GM18526 (cell line): Measurements from ENCODE around the gene ERBB2.
A peak's percentile ranks its signal among the peaks of the same experiment; 100 is the strongest.

Experiments used
- POLR2A ChIP-seq: IDR thresholded peaks from 3 replicates; pipeline ENCODE4 v1.6.1; 2011; ENCODE audit not compliant: insufficient read length; ENCODE audit errors: extremely low read depth

Gene ERBB2

GRCh38 chr17:39716879-39717536 is 17.1 kb downstream of the ERBB2 start:
- no peak for TF ChIP-seq POLR2A

GRCh38 chr17:39717660-39718059 is 17.8 kb downstream of the ERBB2 start:
- no peak for TF ChIP-seq POLR2A

GRCh38 chr17:39719563-39720355 is 19.9 kb downstream of the ERBB2 start:
- TF ChIP-seq POLR2A: no peak

DNA sequence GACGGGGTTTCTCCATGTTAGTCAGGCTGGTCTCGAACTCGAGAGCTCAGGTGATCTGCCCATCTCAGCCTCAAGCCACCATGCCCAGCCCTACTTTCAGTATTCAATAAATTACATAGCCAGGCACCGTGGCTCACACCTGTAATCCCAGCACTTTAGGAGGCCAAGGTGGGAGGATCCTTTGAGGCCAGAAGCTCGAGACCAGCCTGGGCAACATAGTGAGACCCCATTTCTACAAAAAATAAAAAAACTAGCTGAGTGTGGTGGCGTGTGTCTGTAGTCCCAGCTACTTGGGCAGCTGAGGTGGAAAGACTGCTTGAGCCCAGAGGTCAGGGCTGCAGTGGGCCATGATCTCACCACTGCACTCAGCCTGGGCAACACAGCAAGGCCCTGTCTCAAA is 22.2 kb downstream of the ERBB2 start:
- no peak for TF ChIP-seq POLR2A

GRCh38 chr17:39722965-39723848 is 23.3 kb downstream of the ERBB2 start:
- TF ChIP-seq POLR2A: no peak

- TF ChIP-seq POLR2A: no peak
These were observed 24.9 kb downstream of the ERBB2 start for GRCh38 chr17:39724731-39725130.

GRCh38 chr17:39726617-39727016 is 26.8 kb downstream of the ERBB2 start:
- no peak for TF ChIP-seq POLR2A

GRCh38 chr17:39727556-39727955 is 27.7 kb downstream of the ERBB2 start:
- no peak for TF ChIP-seq POLR2A

DNA sequence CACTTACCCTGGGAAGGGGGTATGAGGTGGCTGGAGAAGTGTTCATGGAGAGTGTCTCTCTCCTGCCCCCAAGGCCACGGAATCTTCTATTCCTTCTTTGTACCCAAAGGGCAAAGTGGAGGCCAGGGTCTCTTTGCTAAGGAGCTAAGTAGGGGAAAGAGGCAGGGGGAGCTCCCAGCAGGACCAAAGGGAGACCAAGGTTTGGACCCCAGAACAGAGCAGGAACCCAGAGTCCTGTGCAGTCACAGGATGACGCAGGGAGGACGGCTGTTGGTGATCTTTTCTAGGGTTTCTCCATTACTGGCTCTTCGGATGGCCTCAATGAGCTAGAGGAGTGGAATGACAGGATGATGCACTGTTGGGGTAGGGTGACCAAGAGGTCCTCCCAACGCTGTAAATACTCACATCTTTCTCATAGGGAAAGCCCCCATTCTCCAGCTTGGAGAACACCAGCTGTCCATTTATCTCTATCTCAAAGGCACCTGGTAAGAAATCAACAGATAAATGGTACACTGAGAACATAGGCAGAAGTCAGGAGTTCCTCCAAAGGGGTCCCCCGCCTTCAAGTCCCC is 29.5 kb downstream of the ERBB2 start:
- no peak for TF ChIP-seq POLR2A

DNA sequence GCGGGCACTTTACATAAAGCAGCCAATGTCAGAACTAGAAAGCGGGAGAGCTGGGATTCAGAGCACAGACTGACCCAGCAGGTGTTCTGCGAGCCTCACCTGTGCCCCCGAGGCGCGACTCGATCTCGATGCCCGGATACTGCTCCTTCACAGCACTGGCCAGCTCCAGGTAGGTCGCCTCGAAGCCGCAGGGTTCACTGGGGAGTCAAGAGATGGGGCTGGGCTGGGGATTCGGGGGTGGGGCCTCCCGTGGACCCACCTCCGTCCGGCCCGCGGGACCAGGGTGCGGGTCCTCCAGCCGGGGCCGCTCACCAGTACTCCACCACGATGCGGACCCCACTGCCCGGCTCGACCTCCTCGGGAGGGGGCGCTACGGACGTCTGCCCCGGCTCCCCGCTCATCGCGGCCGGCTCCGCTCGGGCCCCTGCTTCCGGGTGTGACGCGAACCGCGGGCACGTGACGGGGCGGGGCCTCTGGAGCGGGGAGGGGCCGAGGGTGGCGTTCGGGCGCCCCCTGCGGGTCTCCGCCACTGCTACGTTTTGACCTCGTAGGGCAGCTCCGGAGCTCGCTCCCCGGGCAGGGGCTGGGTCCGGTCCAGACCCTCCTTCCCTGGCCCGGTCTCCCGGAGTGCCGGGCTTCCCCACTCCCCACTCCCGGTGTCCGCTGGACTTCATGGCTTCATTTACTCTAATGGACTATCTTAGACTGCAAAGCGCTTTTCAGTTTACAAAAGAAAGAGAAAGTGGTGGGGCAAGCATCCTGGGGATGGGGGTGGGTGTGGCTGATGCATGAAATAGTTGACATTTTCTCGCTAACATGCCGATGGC is 30.4 kb downstream of the ERBB2 start, which contains the start of gene MIEN1:
Gene MIEN1, minus strand, starts transcription at position 438 of the 827 bp plus-strand sequence. Its CDS starts 37 bp downstream, at position 401.
- TF ChIP-seq POLR2A: peak; percentile 83

- TF ChIP-seq POLR2A: no peak
These were observed 32.7 kb downstream of the ERBB2 start for GRCh38 chr17:39732586-39732985.

GRCh38 chr17:39735882-39736281 is 36.0 kb downstream of the ERBB2 start:
- TF ChIP-seq POLR2A: no peak

GRCh38 chr17:39736319-39737165 is 36.7 kb downstream of the ERBB2 start:
- TF ChIP-seq POLR2A: no peak
